GM13977 (cell line): ENCODE data around the gene CTSA.
"Not testable (repeated sequence)": the region's sequence is repeated elsewhere in the genome, so short reads cannot be mapped to it uniquely, and the experiment has no call there.

Experiments used
- DNase-seq: peaks from one replicate; pipeline ENCODE4 v3.0.0; 2012; ENCODE audit warnings: low spot score
- in situ Hi-C: fragments of 300-500 bp; cut with MboI; formaldehyde crosslinking; loops from one replicate; pipeline ENCODE4 v1.12.0; 2022; ENCODE audit warnings: low sequenced_read_pairs, low pct_unique_long_range_greater_than_20kb, mixed read lengths, inconsistent platforms; ENCODE audit not compliant: unreplicated experiment
- TF ChIP-seq, protein P1 (sequence below): IDR thresholded peaks from 2 replicates; pipeline ENCODE4 v1.5.1; 2012; ENCODE audit warnings: mild to moderate bottlenecking, control low read depth; ENCODE audit not compliant: insufficient read depth; ENCODE audit errors: extremely low read depth, missing control alignments

CTSA gene

DNA sequence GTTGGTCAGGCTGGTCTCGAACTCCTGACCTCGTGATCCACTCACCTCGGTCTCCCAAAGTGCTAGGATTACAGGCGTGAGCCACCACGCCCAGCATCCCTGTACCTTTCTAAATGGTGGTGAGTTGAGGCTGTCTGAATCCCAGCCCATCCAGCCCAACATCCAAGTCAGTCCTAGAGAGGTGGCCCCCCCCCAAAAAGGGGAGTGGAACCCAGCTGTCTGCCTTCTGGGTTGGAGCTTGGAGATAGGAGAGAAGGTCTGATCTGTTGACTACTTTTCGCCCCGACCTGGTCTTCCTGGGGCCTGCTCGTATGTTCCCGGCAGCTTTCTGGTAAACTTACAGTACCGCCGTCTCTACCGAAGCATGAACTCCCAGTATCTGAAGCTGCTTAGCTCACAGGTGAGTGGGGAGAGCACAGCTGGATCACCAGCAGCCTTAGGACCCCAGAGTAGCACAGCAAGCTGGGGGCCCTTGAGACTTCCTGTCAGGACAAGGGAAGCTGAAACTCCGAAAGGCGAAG lies 5.6 kb downstream of the CTSA start:
- in situ Hi-C loops: no loop called here
- DNase-seq: no peak
- TF ChIP-seq, protein P1, sequence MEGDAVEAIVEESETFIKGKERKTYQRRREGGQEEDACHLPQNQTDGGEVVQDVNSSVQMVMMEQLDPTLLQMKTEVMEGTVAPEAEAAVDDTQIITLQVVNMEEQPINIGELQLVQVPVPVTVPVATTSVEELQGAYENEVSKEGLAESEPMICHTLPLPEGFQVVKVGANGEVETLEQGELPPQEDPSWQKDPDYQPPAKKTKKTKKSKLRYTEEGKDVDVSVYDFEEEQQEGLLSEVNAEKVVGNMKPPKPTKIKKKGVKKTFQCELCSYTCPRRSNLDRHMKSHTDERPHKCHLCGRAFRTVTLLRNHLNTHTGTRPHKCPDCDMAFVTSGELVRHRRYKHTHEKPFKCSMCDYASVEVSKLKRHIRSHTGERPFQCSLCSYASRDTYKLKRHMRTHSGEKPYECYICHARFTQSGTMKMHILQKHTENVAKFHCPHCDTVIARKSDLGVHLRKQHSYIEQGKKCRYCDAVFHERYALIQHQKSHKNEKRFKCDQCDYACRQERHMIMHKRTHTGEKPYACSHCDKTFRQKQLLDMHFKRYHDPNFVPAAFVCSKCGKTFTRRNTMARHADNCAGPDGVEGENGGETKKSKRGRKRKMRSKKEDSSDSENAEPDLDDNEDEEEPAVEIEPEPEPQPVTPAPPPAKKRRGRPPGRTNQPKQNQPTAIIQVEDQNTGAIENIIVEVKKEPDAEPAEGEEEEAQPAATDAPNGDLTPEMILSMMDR: no peak

DNA sequence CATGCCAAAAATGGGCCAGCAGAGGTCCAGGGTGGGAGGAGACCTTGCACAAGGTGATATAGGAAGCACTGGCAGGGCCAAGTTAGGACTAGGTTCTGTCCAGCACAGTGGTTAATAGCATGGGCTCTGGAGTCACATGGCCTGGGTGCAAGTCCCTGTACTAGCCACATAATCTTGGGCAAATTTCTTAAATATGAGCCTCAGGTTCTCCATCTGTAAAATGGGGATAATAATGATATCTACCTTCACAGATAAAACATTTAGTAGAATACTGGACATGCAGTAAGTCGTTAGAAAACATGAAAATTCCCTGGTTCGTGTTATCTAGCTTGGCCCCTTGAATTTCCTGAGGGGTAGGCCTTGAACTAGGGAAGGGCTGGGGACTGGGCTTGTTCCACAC lies 6.2 kb downstream of the CTSA start:
- TF ChIP-seq, protein P1: no peak
- in situ Hi-C loops: no loop called here
- DNase-seq: no peak

DNA sequence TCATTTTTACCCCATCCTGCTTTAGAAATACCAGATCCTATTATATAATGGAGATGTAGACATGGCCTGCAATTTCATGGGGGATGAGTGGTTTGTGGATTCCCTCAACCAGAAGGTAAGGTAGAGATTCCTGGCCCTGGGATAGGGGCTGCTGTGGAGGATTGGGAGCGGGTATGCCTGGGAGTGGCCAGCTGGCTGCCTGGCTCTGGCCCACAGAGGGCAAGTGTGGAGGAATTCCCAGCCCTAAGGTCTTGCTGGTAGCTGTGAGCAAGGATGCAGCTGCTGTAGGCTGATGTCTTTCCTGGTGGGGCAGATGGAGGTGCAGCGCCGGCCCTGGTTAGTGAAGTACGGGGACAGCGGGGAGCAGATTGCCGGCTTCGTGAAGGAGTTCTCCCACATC lies 6.6 kb downstream of the CTSA start:
- TF ChIP-seq, protein P1: no peak
- in situ Hi-C loops: no loop called here
- DNase-seq: no peak

- DNase-seq: no peak
- in situ Hi-C loops: no loop called here
- TF ChIP-seq, protein P1: no peak
Measured at GRCh38 chr20:45898285-45898684, 7.2 kb downstream of the CTSA start.

GRCh38 chr20:45899046-45899835 lies 8.1 kb downstream of the CTSA start:
- in situ Hi-C loops: no loop called here
- TF ChIP-seq, protein P1: no peak

DNA sequence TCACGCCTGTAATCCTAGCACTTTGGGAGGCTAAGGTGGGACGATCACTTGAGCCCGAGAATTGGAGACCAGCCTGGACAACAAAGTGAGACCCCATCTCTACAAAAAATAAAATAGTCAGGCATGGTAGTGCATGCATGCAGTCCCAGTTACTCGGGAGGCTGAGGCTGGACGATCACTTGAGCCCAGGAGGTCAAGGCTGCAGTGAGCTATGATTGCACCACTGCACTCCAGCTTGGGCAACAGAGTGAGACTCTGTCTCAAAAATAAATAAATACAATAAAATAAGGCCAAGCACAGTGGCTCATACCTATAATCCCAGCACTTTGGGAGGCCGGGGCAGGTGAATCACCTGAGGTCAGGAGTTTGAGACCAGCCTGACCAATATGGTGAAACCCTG lies 10.2 kb downstream of the CTSA start:
- in situ Hi-C loops, DNase-seq: not testable (repeated sequence)

More at GRCh38 chr20:45899046-45899835, 8.1 kb downstream of the CTSA start:
- DNase-seq: no peak

DNA sequence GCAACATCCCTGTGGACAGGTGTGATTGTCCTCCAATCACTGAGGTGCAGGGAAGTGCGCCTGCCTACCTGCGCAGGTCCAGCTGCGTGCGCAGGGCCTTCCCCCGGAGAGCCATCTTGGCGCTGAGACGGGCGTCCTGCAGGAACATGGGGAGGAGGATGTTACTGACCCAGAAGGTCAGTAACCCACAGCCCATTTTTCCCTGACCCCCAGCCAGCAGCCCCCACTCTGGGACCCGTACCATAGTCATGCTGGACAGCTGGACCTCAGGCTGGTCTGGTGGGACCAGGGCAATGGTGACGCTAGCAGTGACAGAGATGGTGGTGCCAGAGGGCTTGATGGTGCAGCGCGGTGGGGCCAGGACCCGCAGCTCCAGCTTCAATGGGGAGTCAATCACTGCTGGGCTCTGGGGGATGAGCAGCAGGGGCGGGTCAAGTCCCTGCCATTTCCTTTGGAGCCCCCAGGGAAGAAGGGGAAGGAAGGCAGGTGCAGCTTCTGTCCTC lies 11.1 kb downstream of the CTSA start:
- no peak for DNase-seq
- in situ Hi-C loops: no loop called here
- TF ChIP-seq, protein P1: no peak
